Heart left ventricle (tissue), 16 donors: ENCODE results near the gene CEP112. TPM values are rescaled to one million over a fixed set of nuclear protein-coding genes. Genes with fewer than 3 reads are reported as not detected.

Source experiments
- ATAC-seq, 4 donors: fragments of 200-7000 bp; cut with Tn5 transposase; one replicate each; pipeline ENCODE4 v1.9.1; 2020 to 2022; ENCODE audit warnings: moderate library complexity in 4 of 4, mild to moderate bottlenecking in 3 of 4, moderate number of reproducible peaks in 1 of 4
- DNase-seq, 5 donors: peaks; one replicate each; pipeline ENCODE4 v3.0.0-alpha.2; 2020
- H3K27ac ChIP-seq, 12 donors: fragments of 200-600 bp; sonication (generic) in 4 of 12; one replicate each; pipeline versions ENCODE4 v1.5.0 to v1.8.0; 2016 to 2022; ENCODE audit warnings: mild to moderate bottlenecking in 2 of 12
- H3K27me3 ChIP-seq, 9 donors: fragments of 200-600 bp; sonication (generic) in 2 of 9; one replicate each; pipeline versions ENCODE4 v1.5.1 to v1.8.0; 2016 to 2022; ENCODE audit warnings: mild to moderate bottlenecking in 3 of 9
- H3K36me3 ChIP-seq, 9 donors: fragments of 200-600 bp; sonication (generic) in 2 of 9; one replicate each; pipeline versions ENCODE4 v1.5.0 to v1.8.0; 2018 to 2022; ENCODE audit warnings: mild to moderate bottlenecking in 2 of 9
- H3K4me1 ChIP-seq, 12 donors: fragments of 200-600 bp; sonication (generic) in 4 of 12; one replicate each; pipeline versions ENCODE4 v1.5.0 to v1.8.0; 2016 to 2022; ENCODE audit warnings: mild to moderate bottlenecking in 3 of 12
- H3K4me3 ChIP-seq, 12 donors: fragments of 200-600 bp; sonication (generic) in 4 of 12; one replicate each; pipeline versions ENCODE4 v1.5.0 to v1.8.0; 2017 to 2022; ENCODE audit warnings: mild to moderate bottlenecking in 9 of 12, moderate library complexity in 4 of 12
- H3K9me3 ChIP-seq, 12 donors: fragments of 200-600 bp; sonication (generic) in 4 of 12; one replicate each; pipeline versions ENCODE4 v1.5.0 to v1.8.0; 2016 to 2022; ENCODE audit warnings: mild to moderate bottlenecking in 1 of 12
- CTCF ChIP-seq, 12 donors: fragments of 200-600 bp; sonication (generic) in 4 of 12; IDR thresholded peaks; one replicate each; pipeline versions ENCODE4 v1.5.0 to v1.8.0; 2018 to 2022; ENCODE audit warnings: antibody characterized with exemption in 12 of 12, mild to moderate bottlenecking in 5 of 12
- POLR2A ChIP-seq, 2 donors: fragments of 450-650 bp; IDR thresholded peaks; one replicate each; pipeline ENCODE4 v1.6.1; 2017; ENCODE audit warnings: antibody characterized with exemption in 2 of 2, mild to moderate bottlenecking in 2 of 2, moderate library complexity in 2 of 2
- WGBS, 4 donors: extraction: QIAGEN DNeasy Blood & Tissue Kit in 2 of 4; methylation state at CpG; one replicate each; pipeline versions ENCODE4 v1.1.5 to v1.1.7; 2013 to 2018; 5-methylcytosine and 5-hydroxymethylcytosine counted together
- intact Hi-C, 10 donors: fragments of 100-400 bp; cut with DNase I; formaldehyde crosslinking; loops; one replicate each; pipeline versions ENCODE4 v1.11.1 to v1.14.2; 2022
- polyA plus RNA-seq, 2 donors: library from polyadenylated mRNA; stranded (reverse); fragments of 200-250 nt; gene quantifications; one replicate each; pipeline ENCODE4 v1.2.3, GENCODE V29; 2013
- total RNA-seq, 9 donors: library from RNA; depleted of rRNA in 2 of 9; stranded (reverse); fragments of >200 nt in 2 of 9; fragmentation: NEBNext Ultra II Directional in 3 of 9; extraction: Animal tissue kit (Norgen Biotek cat#: 25700) in 3 of 9; gene quantifications; one replicate each; pipeline versions ENCODE4 v1.1.0 to v1.2.4, GENCODE V29; 2016 to 2023
- donor health status: ischemic (EF 13 %, LVEDD 7.1; RV severe dilation, severe dysfunction).
- donor health status: healthy with polysubstance abuse.
- donor health status: DM: no; HTN: yes; CAD: no.
- donor health status: DM: no; HTN: no; CAD: no.
- donor health status: ischemic (EF 25% LVEDD 6.9; RV normal size, moderate dysfunction).
- donor health status: ischemic (EF 25% LVEDD 5.7; RV mildly dilated, moderate dysfunction).
- donor health status: healthy.
- donor health status: DM: yes; HTN: yes; CAD: no.
- donor health status: ischemic (EF 35%, LVEDD 5.7; RV mildly dilated, moderate dysfunction).
- donor health status: nonischemic (EF 11% LVEDD 7.7; RV severe dilation, severe dysfunction).
- donor health status: DM: yes; HTN: yes; CAD: no.
- donor health status: PGD.
- donor health status: ischemic (EF 29% LVEDD 5.4; RV normal size, mild dysfunction).
- donor health status: nonischemic (EF 23%, LVEDD 6.1; RV moderate dilation, normal function).

Gene CEP112
- total and polyA plus RNA-seq, 11 donors = 5.5 to 28.3 (median 14.3) TPM

GRCh38 chr17:65892912-65893377 lies 299.0 kb downstream of the CEP112 start:
- no peak overlapping the region for H3K27ac ChIP-seq
- no peak for ATAC-seq
- no peaks in the 10 kb centered on the region for H3K4me1 ChIP-seq
- DNase-seq = no peak
- no peak overlapping the region for H3K4me3 ChIP-seq
- no peaks in the 10 kb centered on the region for H3K9me3 ChIP-seq
- no peaks in the 10 kb centered on the region for H3K27me3 ChIP-seq
- no peaks in the 10 kb centered on the region for H3K36me3 ChIP-seq
- WGBS, 4 donors = 92 to 96% (median 93%) methylated on average over 5 of the region's 5 CpGs
- intact Hi-C loops = no loop called here
- no peak for TF ChIP-seq POLR2A (IDR thresholded peaks at IDR 0.05)
- TF ChIP-seq CTCF (IDR thresholded peaks at IDR 0.05) = no peak

DNA sequence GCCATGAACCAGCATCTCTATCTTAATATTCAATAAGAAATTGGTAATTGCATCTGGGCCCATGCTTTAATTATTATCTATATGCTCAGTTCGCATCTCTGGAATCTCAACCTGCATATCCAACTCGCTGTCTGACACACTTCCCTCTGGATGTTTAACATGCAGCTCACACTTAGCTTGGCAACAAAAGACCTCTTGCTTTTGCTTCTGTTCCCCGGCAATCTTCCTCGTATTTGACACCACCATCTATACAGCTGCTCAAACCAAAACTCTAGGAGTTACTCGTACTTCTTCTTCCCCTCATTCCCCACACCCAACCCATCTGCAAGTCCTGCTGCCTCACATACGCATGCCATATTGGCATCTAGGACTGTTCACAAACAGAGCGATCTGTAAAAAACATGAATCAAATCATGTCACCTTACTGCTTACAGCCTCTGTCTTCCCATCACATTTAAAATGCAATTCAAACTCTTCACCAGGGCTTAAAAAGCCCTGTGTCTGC lies 300.6 kb downstream of the CEP112 start:
- whole genome bisulfite sequencing, 4 donors = 95 to 98% (median 97%) methylated on average over 7 of the region's 7 CpGs
- H3K36me3 ChIP-seq = no peaks in the 10 kb centered on the region
- H3K27ac ChIP-seq = no peak overlapping the region
- H3K4me1 ChIP-seq = no peaks in the 10 kb centered on the region
- intact Hi-C loops = no loop called here
- no peak for TF ChIP-seq POLR2A (IDR thresholded peaks at IDR 0.05)
- no peak for TF ChIP-seq CTCF (IDR thresholded peaks at IDR 0.05)
- H3K27me3 ChIP-seq = no peaks in the 10 kb centered on the region
- ATAC-seq (no peak), DNase-seq (no peak)
- H3K9me3 ChIP-seq = no peaks in the 10 kb centered on the region
- no peak overlapping the region for H3K4me3 ChIP-seq

- no peak overlapping the region for H3K27ac ChIP-seq
- H3K4me1 ChIP-seq = no peaks in the 10 kb centered on the region
- H3K27me3 ChIP-seq = no peaks in the 10 kb centered on the region
- H3K36me3 ChIP-seq = no peaks in the 10 kb centered on the region
- intact Hi-C loops = no loop called here
- WGBS, 4 donors = 78 to 86% (median 82%) methylated on average over 4 of the region's 4 CpGs
- DNase-seq = no peak
- TF ChIP-seq CTCF (IDR thresholded peaks at IDR 0.05) = no peak
- no peak for TF ChIP-seq POLR2A (IDR thresholded peaks at IDR 0.05)
- no peak for ATAC-seq
- H3K4me3 ChIP-seq = no peak overlapping the region
- H3K9me3 ChIP-seq = no peaks in the 10 kb centered on the region
These were observed 303.3 kb downstream of the CEP112 start for GRCh38 chr17:65888649-65889048.

- Histone ChIP-seq H3K9me3 (no peaks in the 10 kb centered on the region), H3K4me3 (no peak overlapping the region), H3K36me3 (no peaks in the 10 kb centered on the region), H3K4me1 (no peaks in the 10 kb centered on the region), H3K27ac (no peak overlapping the region), H3K27me3 (no peaks in the 10 kb centered on the region)
- no peak for TF ChIP-seq CTCF (IDR thresholded peaks at IDR 0.05)
- no peak for TF ChIP-seq POLR2A (IDR thresholded peaks at IDR 0.05)
- no peak for DNase-seq
- no peak for ATAC-seq
- intact Hi-C loops = no loop called here
- 79 to 85% (median 82%) methylated on average over 6 of the region's 6 CpGs for WGBS, 4 donors
These were observed 305.4 kb downstream of the CEP112 start for GRCh38 chr17:65886315-65887245.
